NCI-H748 (cell line): ENCODE measurements around the gene CIITA.
"Not testable (repeated sequence)": the region's sequence is repeated elsewhere in the genome, so short reads cannot be mapped to it uniquely, and the experiment has no call there.

Experiments
- DNase-seq: peaks from one replicate; lab custom pipeline; 2025; ENCODE audit not compliant: unreplicated experiment; lab: John Stamatoyannopoulos, UW

The CIITA gene

GRCh38 chr16:10934325-10935107, 57.5 kb downstream of the CIITA start:
- no peak for DNase-seq

DNA sequence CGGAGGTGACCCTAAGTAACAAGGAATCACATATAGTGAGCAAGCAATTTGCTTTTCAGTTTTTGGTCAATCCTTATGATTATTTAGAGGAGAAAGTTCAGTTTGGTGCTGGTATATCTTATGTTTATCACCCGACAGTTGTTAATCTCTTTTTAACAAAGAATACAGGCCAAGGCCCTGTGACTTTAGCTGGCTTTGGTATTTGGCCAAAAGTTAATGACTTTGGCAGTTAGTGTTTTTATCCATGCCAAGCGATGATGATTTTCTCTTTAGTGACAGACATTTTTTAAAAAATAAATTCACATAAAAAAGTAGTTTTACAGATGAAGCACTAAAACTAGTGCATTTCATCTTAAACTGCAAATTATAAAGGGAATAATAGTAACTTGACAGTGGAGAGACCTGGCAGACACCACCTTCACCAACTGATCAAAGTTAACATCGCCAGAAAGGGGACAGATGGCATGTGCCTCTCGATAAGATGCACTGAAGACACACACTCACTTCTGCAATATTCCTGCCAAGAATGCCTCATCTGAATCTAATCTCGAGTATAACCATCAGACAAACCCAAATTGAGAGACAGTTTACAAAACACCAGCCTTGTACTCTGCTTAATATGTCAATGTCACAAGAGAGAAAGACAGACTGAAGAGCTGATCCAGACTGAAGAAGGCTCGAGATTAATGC, 58.4 kb downstream of the CIITA start:
- DNase-seq, result no peak

DNA sequence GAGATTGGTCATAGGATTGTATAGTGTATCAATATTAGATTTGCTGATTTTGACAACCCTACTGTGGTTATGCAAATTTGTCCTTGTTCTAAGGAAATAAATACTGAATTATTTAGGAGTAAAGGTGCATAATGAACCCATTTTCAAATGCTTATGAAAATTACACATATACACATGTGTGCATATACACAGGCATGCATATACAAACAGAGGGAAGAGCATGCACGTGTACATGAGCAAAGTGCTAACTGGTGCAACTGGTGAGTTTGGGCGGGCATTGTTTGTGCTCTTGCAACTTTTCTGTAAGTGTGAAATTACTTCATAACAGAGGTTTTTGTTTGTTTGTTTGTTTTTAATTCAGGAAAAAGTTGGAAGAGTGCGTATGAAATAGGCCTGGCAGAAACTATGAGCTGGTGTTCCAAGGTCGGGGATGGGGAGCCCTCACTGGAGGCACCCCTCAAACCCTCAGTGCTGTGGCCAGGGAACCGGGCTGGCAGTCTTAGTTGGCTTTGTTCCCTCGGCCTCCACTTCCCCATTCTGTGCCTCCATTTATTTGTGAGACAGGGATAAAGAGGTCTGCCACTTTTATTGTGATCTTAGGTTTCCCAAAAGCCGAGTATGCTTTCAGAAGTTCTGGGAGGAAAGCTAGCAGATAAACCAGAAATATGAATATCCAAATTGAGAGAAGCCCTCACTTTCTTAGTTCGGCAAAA, 59.4 kb downstream of the CIITA start:
- no peak for DNase-seq

DNA sequence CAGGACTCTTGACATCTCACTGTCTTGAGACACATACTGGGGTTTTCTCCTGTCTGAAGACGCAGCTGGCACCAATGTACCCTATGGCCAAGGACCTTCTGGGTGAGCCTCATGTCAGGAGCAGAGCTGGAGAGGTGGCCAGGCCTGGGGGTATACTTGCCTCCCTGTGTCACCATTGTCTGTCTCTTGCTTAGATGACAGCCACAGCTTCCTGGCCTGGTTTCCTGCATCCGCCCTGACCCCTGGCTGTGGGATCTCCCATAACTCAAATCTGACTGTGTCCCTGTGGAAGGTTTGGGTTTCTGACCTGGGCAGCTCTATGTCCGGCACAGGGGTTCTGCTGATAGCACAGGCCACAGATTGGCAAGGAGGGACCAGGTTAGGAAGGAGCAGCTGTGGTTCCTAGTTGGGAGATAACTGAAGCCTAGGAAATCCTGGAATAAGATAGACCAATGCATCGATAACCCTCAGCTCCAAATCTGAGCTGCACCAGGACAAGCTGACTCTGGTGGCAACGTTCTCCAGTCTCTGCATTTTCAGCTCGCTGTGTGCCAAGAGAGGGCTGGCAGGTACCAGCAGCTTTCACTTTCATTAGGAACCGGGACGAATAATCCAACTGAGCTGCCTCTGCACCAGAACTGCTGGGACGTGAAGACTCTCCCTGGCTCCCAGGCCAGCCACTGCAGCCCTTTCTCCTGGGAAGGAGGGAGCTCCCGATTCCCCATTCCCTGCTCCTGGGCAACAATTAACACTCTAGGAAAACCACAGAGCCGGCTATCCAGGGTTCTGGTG, 60.3 kb downstream of the CIITA start:
- no peak for DNase-seq

DNA sequence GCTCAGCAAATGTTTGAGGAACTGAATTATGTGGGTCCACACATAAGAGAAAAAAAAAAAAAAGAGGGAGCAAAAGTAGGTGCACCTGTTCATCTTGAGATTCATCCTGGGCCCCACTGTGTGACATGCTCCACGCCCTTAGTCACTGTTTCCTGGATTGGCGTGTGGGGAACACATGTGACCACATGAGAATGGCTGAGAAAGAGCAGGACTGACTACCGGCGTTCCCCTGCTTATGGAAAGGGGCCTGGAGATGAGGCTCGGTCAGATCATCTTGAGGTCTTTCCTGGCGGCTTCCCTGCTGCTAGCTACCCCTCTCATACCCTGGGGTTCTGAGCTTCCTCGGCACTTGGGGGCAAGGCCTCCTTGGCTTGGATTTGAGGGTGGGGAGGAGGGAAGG, 61.3 kb downstream of the CIITA start:
- no peak for DNase-seq

GRCh38 chr16:10938796-10939648, 62.0 kb downstream of the CIITA start:
- DNase-seq, result no peak

DNA sequence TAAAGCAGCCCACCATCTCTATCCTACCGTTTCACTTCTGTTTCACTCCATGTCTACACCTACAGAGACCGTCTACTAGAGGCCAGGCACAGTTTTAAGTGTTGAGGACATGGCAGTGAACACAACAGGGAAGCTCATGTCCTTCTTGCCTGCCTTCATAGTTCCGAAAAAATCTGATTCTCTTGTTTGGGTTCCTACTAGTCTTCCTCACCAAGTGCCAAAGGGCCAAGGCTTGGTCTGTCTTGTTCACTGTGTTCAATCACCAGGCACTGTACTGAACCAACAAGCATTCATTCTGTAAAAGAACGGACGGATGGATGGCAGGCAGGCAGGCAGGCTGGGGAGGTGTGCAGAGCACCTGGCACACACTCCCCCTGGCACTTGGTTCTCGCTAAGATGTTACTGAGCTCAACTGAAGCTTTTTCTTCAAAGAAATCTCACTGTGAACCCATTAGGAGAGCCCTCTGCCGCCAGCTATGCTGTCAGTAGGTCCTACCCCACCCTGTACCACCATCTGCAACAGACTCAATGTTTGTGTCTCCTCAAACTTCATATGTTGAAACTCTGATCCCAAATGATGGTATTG, 62.7 kb downstream of the CIITA start:
- no peak for DNase-seq

- no peak for DNase-seq
Measured at GRCh38 chr16:10940501-10941079, 63.6 kb downstream of the CIITA start.

DNA sequence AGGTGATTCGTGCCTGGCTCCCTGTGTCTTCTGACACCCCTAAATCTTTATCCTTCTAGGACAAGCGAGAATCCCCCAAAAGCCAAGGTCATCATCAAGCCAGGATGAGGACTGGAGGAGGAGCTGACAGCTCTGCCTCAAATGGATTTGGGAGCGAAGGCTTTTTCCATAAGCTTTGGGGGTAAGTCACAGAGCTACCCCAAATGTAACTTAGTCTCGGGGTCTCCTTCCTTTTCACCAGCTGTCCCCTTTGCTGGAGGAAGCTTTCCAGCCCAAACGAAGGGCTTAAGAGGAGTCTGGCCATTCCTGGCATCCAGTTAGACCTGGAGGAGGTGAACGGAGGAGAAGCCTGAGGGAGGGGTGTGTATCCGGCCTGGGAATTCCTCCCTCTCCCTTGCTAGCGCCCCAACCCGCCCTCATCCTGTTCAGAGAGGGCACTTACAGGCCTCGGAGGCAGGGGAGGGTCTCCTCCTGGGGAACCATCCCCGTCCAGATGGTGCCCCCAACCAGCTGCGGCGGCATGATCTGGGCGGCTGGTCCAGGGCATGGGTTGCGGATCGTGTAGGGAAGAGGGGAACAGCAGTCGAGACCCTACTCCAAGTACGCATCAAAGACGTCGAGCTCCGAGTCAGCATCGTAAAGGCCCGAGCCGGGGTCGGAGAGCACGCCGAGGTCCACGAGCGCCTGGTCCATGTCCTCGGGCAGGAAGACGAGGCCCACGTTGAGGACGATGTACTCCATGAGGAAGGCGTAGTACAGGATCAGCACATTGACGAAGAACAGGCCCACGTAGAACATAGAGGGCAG, 64.3 kb downstream of the CIITA start:
- DNase-seq, result peak; percentile 23

DNA sequence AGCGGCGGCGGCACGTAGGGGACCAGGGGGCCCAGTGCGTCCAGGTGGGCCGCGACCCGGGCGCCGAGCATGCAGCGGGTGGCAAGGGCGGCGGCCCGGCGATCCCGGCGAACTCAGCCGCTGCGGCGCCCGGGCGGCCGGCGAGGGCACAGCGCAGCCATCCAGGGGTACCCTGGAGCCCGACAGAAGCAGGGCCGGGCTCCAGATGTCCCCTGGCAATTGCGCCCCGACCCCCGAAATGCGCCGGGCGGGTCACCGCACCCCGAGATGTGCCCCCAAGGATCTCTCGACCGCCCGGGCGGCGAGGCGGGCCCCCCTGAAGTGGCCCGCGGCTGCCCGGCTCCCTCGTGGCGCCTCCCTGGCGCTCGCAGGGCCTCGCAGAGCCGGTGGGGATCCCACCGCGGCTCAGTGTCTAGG, 64.9 kb downstream of the CIITA start:
- not testable (repeated sequence) for DNase-seq

- peak; percentile 89 for DNase-seq
Measured at GRCh38 chr16:10942352-10943063, 65.5 kb downstream of the CIITA start, which contains the start of gene DEXI. DEXI (minus strand) TSS chr16:10942468; CDS start chr16:10942005, 463 bp downstream.

DNA sequence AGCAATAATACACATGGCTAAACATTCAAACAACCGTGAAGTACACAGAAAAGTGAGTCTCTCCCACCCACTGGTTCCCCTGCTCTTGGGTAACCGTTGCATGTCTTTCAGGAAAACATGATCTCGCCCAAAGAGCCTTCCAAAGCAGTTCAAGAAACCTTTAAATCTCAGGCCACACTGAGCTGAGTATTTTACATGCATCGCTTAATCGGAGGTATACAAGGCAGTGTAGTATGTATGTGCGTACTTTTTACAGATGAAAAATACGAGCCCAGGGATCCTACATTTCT, 66.0 kb downstream of the CIITA start:
- no peak for DNase-seq

DNA sequence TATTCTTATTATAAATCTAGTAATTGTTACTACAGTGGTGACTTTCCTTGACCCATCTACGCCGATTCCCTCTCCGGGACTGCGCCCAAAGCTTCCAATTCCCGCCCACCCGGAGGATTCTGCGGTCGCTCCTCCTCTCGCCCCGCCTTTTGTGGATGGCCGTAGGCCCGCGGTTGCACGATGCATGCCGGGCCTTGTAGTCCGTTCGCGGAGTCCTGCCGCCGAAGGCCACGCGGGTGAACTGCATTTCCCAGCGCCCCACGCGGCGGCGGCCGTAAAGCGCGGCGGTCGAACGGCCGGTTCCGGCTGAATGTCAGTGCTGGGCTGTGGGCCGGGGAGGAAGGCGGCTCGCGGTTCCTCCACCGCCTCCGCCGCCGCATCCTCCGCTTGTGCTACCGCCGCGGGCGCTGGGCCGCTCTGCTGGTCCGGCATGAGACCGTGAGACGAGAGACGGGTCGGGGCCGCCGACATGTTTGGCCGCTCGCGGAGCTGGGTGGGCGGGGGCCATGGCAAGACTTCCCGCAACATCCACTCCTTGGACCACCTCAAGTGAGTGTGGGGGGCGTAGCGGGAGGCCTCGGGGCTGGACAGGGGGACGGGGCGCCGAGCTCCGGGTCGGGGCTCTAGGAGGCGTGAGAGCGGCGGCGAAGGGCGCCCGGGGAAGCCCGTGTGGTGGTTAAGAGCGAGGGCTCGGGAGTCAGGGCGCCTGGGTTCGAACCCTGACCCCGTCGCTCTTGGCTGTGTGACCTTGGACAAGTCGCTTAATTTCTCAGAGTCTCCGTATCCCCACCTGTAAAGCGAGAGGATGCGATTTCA, 67.5 kb downstream of the CIITA start, which contains the start of gene CLEC16A:
Gene CLEC16A, plus strand, starts transcription at position 316 of the 816 bp plus-strand sequence. Its CDS starts 154 bp downstream, at position 470.
- peak; percentile 94 for DNase-seq

DNA sequence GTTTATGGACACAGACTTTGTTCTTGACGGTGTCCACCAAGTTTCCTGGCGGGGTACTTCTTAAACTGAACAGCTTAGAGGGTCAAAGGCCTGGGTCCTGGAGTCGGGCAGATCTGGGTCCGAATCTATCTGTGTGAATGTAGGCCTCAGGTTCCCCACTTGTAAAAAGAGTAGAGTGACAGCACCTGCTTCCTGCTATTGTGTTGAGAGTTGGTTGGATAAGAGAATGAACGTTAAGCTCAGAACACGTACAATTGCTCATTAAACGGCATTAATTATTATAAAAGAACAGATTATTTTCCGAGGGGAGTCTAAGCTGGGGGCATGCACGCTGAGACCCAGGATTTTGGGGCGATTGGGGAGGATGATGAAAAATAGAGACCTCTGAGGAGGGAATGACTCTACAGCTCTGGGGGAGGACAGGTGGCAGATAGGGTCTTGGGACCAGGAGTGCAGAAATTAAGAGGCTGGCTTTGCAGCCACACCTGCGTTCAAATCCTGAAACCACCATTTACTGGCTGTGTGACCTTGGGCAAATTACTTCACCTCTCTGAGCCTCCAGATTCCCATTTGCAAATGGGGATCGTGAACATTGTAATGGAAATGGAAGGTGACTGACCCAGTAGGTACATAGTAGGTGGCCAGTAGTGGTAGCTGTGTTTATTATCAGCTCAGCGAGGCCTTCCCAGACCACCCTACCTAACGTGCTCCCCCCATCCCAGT, 68.2 kb downstream of the CIITA start:
- no peak for DNase-seq

GRCh38 chr16:10946308-10946707, 69.3 kb downstream of the CIITA start:
- DNase-seq, result no peak

GRCh38 chr16:10947211-10947787, 70.3 kb downstream of the CIITA start:
- no peak for DNase-seq
